ENCODE measurements around the gene PLS3.

Gene PLS3, protein sequence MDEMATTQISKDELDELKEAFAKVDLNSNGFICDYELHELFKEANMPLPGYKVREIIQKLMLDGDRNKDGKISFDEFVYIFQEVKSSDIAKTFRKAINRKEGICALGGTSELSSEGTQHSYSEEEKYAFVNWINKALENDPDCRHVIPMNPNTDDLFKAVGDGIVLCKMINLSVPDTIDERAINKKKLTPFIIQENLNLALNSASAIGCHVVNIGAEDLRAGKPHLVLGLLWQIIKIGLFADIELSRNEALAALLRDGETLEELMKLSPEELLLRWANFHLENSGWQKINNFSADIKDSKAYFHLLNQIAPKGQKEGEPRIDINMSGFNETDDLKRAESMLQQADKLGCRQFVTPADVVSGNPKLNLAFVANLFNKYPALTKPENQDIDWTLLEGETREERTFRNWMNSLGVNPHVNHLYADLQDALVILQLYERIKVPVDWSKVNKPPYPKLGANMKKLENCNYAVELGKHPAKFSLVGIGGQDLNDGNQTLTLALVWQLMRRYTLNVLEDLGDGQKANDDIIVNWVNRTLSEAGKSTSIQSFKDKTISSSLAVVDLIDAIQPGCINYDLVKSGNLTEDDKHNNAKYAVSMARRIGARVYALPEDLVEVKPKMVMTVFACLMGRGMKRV

DNA sequence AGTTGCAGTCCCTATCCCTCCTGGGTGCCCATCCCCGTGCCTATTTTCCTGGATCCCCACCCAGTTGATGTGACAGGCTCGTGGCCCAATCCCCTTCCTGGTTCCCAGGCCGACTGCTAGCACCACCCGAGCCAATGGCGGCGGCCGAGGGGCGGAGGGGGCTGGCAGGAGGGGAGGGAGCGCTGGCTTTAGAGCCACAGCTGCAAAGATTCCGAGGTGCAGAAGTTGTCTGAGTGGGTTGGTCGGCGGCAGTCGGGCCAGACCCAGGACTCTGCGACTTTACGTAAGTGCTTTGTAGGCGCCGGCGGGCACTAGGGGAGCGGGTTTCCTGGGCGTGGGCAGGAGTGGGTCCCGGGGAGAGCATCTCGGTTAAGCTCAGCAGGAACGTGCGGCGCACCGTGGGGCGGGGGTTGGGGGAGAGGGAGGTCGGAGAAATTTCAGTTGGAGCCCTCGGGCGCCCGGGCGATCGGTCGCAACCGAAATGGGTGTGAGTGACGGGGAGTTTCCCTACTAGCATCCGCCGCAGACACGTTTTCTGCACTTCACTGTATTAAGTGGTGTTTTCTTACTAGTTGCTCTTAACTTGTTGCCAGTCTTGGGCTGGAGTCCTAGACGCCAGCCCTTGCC lies at the start of gene PLS3:
Gene PLS3 (plus strand): TSS at position 197 of the 627 bp plus-strand sequence. CDS start 49,077 bp downstream, outside the sequence.
- H3K9ac ChIP-seq (ENCODE audit: low read length) = no peak within 1 kb of the TSS
- H3K4me2 ChIP-seq (ENCODE audit: low read length) = no peak within 1 kb of the TSS
- H3K27me3 ChIP-seq (ENCODE audit: low read depth, low read length) = no peaks in the 10 kb centered on the region
- peaks cover 10% of the 10 kb centered on the region for H3K4me1 ChIP-seq (ENCODE audit: low read length)
- H3K36me3 ChIP-seq (replicated peaks; ENCODE audit: low read depth, low read length) = no peaks in the 10 kb centered on the region
- H2AFZ ChIP-seq (ENCODE audit: low read depth, low read length) = no peak within 1 kb of the TSS
- no peak within 1 kb of the TSS for H3K27ac ChIP-seq (ENCODE audit: low read length)
- no peaks in the 10 kb centered on the region for H3K9me3 ChIP-seq (ENCODE audit: insufficient read depth, low read length)
- TF ChIP-seq EZH2phosphoT487 (IDR thresholded peaks at IDR 0.05; ENCODE audit: low read depth) = no peak
- TF ChIP-seq, protein P1, sequence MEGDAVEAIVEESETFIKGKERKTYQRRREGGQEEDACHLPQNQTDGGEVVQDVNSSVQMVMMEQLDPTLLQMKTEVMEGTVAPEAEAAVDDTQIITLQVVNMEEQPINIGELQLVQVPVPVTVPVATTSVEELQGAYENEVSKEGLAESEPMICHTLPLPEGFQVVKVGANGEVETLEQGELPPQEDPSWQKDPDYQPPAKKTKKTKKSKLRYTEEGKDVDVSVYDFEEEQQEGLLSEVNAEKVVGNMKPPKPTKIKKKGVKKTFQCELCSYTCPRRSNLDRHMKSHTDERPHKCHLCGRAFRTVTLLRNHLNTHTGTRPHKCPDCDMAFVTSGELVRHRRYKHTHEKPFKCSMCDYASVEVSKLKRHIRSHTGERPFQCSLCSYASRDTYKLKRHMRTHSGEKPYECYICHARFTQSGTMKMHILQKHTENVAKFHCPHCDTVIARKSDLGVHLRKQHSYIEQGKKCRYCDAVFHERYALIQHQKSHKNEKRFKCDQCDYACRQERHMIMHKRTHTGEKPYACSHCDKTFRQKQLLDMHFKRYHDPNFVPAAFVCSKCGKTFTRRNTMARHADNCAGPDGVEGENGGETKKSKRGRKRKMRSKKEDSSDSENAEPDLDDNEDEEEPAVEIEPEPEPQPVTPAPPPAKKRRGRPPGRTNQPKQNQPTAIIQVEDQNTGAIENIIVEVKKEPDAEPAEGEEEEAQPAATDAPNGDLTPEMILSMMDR (IDR thresholded peaks at IDR 0.05; ENCODE audit: low read depth, low read length) = no peak
- no peaks in the 10 kb centered on the region for H3K79me2 ChIP-seq (ENCODE audit: low read length)
- H4K20me1 ChIP-seq (ENCODE audit: insufficient read depth, low read length) = no peaks in the 10 kb centered on the region
- H3K4me3 ChIP-seq (ENCODE audit: low read length) = no peak within 1 kb of the TSS

DNA sequence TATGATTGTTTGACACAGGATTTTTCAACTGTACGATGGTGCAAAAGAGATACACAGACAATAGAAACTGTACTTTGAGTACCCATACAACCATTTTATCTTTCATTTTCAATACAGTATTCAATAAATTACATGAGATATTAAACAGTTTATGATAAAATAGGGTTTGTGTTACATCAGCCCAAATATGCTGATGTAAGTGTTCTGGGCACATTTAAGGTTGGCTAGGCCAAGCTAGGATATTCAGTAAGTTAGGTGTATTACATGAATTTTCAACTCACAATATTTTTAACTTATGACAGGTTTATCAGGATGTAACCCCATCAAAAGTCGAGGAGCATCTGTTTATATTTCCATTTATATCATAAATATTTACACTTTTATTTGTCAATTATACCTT lies 42.9 kb upstream of the PLS3 start:
- Histone ChIP-seq H3K27ac (ENCODE audit: low read length) (no peak overlapping the region), H4K20me1 (ENCODE audit: insufficient read depth, low read length) (no peaks in the 10 kb centered on the region), H3K9me3 (ENCODE audit: insufficient read depth, low read length) (no peaks in the 10 kb centered on the region), H3K79me2 (ENCODE audit: low read length) (no peaks in the 10 kb centered on the region), H3K4me2 (ENCODE audit: low read length) (no peak overlapping the region), H3K36me3 (replicated peaks; ENCODE audit: low read depth, low read length) (no peaks in the 10 kb centered on the region), H3K27me3 (ENCODE audit: low read depth, low read length) (no peaks in the 10 kb centered on the region), H3K4me3 (ENCODE audit: low read length) (no peak overlapping the region), H3K9ac (ENCODE audit: low read length) (no peak overlapping the region), H2AFZ (ENCODE audit: low read depth, low read length) (no peak overlapping the region), H3K4me1 (ENCODE audit: low read length) (no peaks in the 10 kb centered on the region)
- TF ChIP-seq EZH2phosphoT487 (IDR thresholded peaks at IDR 0.05; ENCODE audit: low read depth) = no peak
- TF ChIP-seq, protein P1 (IDR thresholded peaks at IDR 0.05; ENCODE audit: low read depth, low read length) = no peak

DNA sequence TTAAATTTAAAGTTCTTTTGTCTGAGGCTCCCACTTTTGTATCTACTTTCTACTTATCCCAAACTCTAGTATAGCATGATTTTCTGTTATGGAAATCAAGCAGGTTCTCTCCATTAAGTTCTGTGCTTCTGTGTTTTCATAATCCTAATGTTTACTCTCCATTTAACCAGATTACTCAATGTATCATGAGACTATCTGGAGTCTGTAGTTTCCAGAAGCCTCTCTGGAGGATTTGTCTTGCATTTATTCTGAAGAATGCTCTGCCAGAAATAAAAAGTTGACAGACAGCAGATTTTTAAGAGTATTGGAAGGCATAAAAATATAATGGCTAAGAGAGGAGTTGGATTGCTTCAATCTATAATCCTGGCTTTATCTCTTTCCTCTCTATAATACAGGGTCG lies 39.2 kb upstream of the PLS3 start:
- H3K4me2 ChIP-seq (ENCODE audit: low read length) = no peak overlapping the region
- H2AFZ ChIP-seq (ENCODE audit: low read depth, low read length) = no peak overlapping the region
- H4K20me1 ChIP-seq (ENCODE audit: insufficient read depth, low read length) = no peaks in the 10 kb centered on the region
- no peaks in the 10 kb centered on the region for H3K27me3 ChIP-seq (ENCODE audit: low read depth, low read length)
- H3K4me3 ChIP-seq (ENCODE audit: low read length) = no peak overlapping the region
- no peak overlapping the region for H3K27ac ChIP-seq (ENCODE audit: low read length)
- H3K9me3 ChIP-seq (ENCODE audit: insufficient read depth, low read length) = no peaks in the 10 kb centered on the region
- TF ChIP-seq, protein P1 (IDR thresholded peaks at IDR 0.05; ENCODE audit: low read depth, low read length) = no peak
- no peak for TF ChIP-seq EZH2phosphoT487 (IDR thresholded peaks at IDR 0.05; ENCODE audit: low read depth)
- H3K79me2 ChIP-seq (ENCODE audit: low read length) = no peaks in the 10 kb centered on the region
- no peak overlapping the region for H3K9ac ChIP-seq (ENCODE audit: low read length)
- H3K36me3 ChIP-seq (replicated peaks; ENCODE audit: low read depth, low read length) = no peaks in the 10 kb centered on the region
- H3K4me1 ChIP-seq (ENCODE audit: low read length) = no peaks in the 10 kb centered on the region

DNA sequence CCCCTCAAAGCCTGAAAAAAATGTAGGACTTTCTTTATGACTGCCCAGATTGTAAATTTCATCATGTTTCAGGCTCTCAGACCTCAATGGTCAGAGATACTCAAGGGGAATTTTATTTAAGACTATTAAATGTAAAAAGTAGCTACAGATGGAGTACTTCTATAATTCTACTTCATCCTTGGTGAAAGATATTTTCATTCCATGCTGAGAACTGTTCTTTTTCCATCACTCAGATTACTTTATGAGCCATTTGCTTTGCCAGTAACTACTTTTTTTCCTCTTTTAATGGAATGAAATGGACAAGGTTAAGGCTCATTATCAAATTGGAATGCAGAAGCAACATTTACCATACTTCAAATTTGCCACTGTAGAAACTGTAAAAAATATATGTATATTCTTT lies 38.0 kb upstream of the PLS3 start:
- Histone ChIP-seq H3K4me3 (ENCODE audit: low read length) (no peak overlapping the region), H3K9ac (ENCODE audit: low read length) (no peak overlapping the region), H3K4me2 (ENCODE audit: low read length) (no peak overlapping the region), H3K36me3 (replicated peaks; ENCODE audit: low read depth, low read length) (no peaks in the 10 kb centered on the region), H2AFZ (ENCODE audit: low read depth, low read length) (no peak overlapping the region), H4K20me1 (ENCODE audit: insufficient read depth, low read length) (no peaks in the 10 kb centered on the region), H3K79me2 (ENCODE audit: low read length) (no peaks in the 10 kb centered on the region), H3K27ac (ENCODE audit: low read length) (no peak overlapping the region), H3K4me1 (ENCODE audit: low read length) (no peaks in the 10 kb centered on the region), H3K27me3 (ENCODE audit: low read depth, low read length) (no peaks in the 10 kb centered on the region), H3K9me3 (ENCODE audit: insufficient read depth, low read length) (no peaks in the 10 kb centered on the region)
- no peak for TF ChIP-seq EZH2phosphoT487 (IDR thresholded peaks at IDR 0.05; ENCODE audit: low read depth)
- TF ChIP-seq, protein P1 (IDR thresholded peaks at IDR 0.05; ENCODE audit: low read depth, low read length) = no peak
